GM19043 (cell line): ENCODE measurements around the gene GANC.
"Not testable (repeated sequence)": the region's sequence is repeated elsewhere in the genome, so short reads cannot be mapped to it uniquely, and the experiment has no call there.

Experiments used
- ATAC-seq: cut with Tn5 transposase; IDR thresholded peaks from one replicate; pipeline ENCODE4 v1.9.1; 2021; ENCODE audit warnings: low read depth; ENCODE audit not compliant: unreplicated experiment

Gene GANC

GRCh38 chr15:42272939-42273899, at the start of gene GANC, which contains the start of gene TMEM87A:
Gene GANC (plus strand): TSS chr15:42273201. CDS start chr15:42274482, 1,281 bp downstream.
Gene TMEM87A (minus strand): TSS chr15:42273433. CDS start chr15:42273398, 35 bp downstream.
- peak; percentile 86 for ATAC-seq

GRCh38 chr15:42226648-42227047, 46.4 kb upstream of the GANC start:
- no peak for ATAC-seq

- ATAC-seq, result no peak
Observed at GRCh38 chr15:42228036-42228435, 45.0 kb upstream of the GANC start.

- not testable (repeated sequence) for ATAC-seq
Observed at GRCh38 chr15:42228981-42229380, 44.0 kb upstream of the GANC start.

- no peak for ATAC-seq
Observed at GRCh38 chr15:42231088-42231487, 41.9 kb upstream of the GANC start.

GRCh38 chr15:42232606-42233005, 40.4 kb upstream of the GANC start:
- ATAC-seq, result no peak

- ATAC-seq, result no peak
Observed at GRCh38 chr15:42233107-42233506, 39.9 kb upstream of the GANC start.

GRCh38 chr15:42239528-42240182, 33.3 kb upstream of the GANC start:
- ATAC-seq, result no peak

GRCh38 chr15:42240823-42241222, 32.2 kb upstream of the GANC start:
- ATAC-seq, result no peak

GRCh38 chr15:42253300-42253699, 19.7 kb upstream of the GANC start:
- no peak for ATAC-seq

- ATAC-seq, result no peak
Observed at GRCh38 chr15:42264795-42265194, 8.2 kb upstream of the GANC start.

- ATAC-seq, result no peak
Observed at GRCh38 chr15:42267286-42267685, 5.7 kb upstream of the GANC start.

GRCh38 chr15:42270551-42270950, 2.5 kb upstream of the GANC start:
- ATAC-seq, result no peak

GRCh38 chr15:42270996-42271395, 2.0 kb upstream of the GANC start:
- ATAC-seq, result no peak

- no peak for ATAC-seq
Observed at GRCh38 chr15:42273900-42274701, 1.1 kb downstream of the GANC start.

GRCh38 chr15:42274702-42274989, 1.6 kb downstream of the GANC start:
- no peak for ATAC-seq

GRCh38 chr15:42275780-42276391, 2.9 kb downstream of the GANC start:
- ATAC-seq, result no peak

- no peak for ATAC-seq
Observed at GRCh38 chr15:42276762-42277161, 3.8 kb downstream of the GANC start.

GRCh38 chr15:42279234-42279723, 6.3 kb downstream of the GANC start:
- no peak for ATAC-seq

- no peak for ATAC-seq
Observed at GRCh38 chr15:42282344-42282743, 9.3 kb downstream of the GANC start.
